Stimulated activated naive CD8-positive, alpha-beta T cell treated with anti-CD3 and anti-CD28 coated beads, Interleukin-15, Interleukin-2, amounts not matched to agents 100 ng/mL and 50 ng/mL, for 24 hours (primary cell): Measurements from ENCODE around the gene CD8A.

ENCODE experiments used
- H3K27ac Mint-ChIP-seq: one replicate; pipeline ENCODE4 v1.8.0; 2021; ENCODE audit warnings: mild to moderate bottlenecking, mixed read lengths
- H3K27me3 Mint-ChIP-seq: one replicate; pipeline ENCODE4 v1.8.0; 2021; ENCODE audit warnings: mixed read lengths
- H3K36me3 Mint-ChIP-seq: one replicate; pipeline ENCODE4 v1.8.0; 2021; ENCODE audit warnings: low read depth, mixed read lengths
- H3K4me1 Mint-ChIP-seq: one replicate; pipeline ENCODE4 v1.8.0; 2021; ENCODE audit warnings: low read depth, mixed read lengths
- H3K4me3 Mint-ChIP-seq: one replicate; pipeline ENCODE4 v1.8.0; 2021; ENCODE audit warnings: mild to moderate bottlenecking, mixed read lengths
- H3K9me3 Mint-ChIP-seq: one replicate; pipeline ENCODE4 v1.8.0; 2021; ENCODE audit warnings: mixed read lengths

Gene CD8A

DNA sequence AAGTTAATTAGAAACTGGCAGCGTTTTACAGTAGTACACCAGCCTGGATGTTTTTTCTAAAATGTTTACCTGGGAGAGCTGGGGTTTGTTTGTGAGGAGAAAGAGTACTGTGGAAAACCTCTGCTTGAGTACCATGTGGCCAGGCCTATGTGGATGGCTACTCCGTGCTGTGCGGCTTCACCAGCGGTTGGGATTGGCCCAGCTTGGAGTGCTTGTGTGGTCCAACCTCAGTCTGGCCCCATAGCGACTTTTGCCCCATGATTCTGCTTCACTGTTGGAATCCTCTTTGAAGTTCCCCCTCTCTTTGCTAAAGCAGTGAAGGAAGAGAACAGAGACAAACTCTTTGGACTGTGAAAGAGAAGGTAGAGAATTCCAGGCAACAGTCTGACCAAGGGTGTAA lies 15.9 kb downstream of the CD8A start:
- H3K36me3 Mint-ChIP-seq, result peaks cover 51% of the 10 kb centered on the region
- no peak overlapping the region for H3K27ac Mint-ChIP-seq

DNA sequence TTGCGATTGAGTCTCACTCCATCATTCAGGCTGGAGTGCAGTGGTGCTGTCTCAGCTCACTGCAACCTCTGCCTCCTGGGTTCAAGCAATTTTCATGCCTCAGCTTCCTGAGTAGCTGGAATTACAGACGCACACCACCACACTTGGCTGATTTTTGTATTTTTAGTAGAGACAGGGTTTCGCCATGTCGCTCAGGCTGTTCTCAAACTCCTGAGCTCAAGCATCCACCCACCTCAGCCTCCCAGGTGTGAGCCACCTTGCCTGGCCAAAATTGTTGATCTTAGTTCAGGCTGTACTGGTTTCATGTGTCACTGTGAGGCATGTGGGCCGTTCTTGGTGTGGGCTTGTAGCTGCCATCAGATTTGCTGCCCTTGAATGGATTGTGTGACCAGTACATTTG lies 18.1 kb downstream of the CD8A start:
- H3K27me3 Mint-ChIP-seq, result no peaks in the 10 kb centered on the region
- H3K4me3 Mint-ChIP-seq, result no peak overlapping the region
- H3K9me3 Mint-ChIP-seq, result no peaks in the 10 kb centered on the region
- H3K27ac Mint-ChIP-seq, result no peak overlapping the region
- peaks cover 6% of the 10 kb centered on the region for H3K4me1 Mint-ChIP-seq
- peaks cover 69% of the 10 kb centered on the region for H3K36me3 Mint-ChIP-seq

More for the DNA sequence above, 15.9 kb downstream of the CD8A start:
- no peaks in the 10 kb centered on the region for H3K27me3 Mint-ChIP-seq
- H3K4me3 Mint-ChIP-seq, result no peak overlapping the region
- H3K9me3 Mint-ChIP-seq, result no peaks in the 10 kb centered on the region
- H3K4me1 Mint-ChIP-seq, result peaks cover 6% of the 10 kb centered on the region

DNA sequence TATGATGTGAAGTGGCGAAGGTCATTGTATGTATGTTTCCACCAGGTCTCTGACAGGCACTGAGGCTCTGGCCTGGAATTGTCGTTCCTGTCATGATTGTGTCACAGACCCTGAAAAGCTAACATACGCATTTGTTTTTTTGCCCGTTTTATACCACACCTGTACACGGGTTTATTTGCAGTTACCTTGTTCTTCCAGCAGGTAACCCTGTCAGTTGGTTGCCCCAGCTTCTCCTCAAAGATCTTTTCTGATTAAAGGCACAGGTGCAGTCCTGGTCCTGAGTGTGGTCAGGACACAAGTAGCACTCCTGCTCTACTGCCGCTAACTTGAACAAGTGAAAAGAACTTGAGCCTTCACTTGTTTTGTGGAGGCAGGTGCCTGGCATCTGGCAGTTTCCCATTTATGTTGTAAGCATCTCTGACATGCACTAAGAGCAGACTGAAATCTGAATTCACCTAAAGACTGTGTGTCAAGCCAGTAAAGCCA lies 19.9 kb downstream of the CD8A start:
- Mint-ChIP-seq H3K4me3 (no peak overlapping the region), H3K36me3 (peaks cover 82% of the 10 kb centered on the region), H3K9me3 (no peaks in the 10 kb centered on the region), H3K27me3 (no peaks in the 10 kb centered on the region), H3K27ac (no peak overlapping the region), H3K4me1 (peaks cover 6% of the 10 kb centered on the region)

DNA sequence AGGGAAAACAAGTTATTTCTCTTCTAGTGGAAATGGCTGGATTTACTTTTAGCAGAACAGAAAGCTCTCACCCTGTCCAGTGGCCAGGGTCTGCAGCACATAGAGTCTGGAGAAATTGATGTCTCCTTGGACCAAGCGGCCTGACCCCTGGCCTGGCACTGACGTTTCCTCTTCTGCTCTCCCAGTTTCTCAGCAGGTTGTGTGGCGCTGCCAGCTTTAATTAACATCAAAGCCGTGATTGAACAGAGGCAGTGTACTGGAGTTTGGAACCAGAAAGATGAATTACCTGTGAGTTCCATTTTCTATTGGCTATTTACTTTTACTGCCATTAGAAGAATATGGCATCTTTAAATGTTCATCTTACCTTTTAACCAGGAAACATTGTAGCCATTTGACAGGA lies 20.9 kb downstream of the CD8A start:
- H3K4me3 Mint-ChIP-seq, result no peak overlapping the region
- no peaks in the 10 kb centered on the region for H3K9me3 Mint-ChIP-seq
- H3K36me3 Mint-ChIP-seq, result peaks cover 85% of the 10 kb centered on the region
- H3K4me1 Mint-ChIP-seq, result peaks cover 13% of the 10 kb centered on the region
- H3K27me3 Mint-ChIP-seq, result no peaks in the 10 kb centered on the region
- H3K27ac Mint-ChIP-seq, result no peak overlapping the region

DNA sequence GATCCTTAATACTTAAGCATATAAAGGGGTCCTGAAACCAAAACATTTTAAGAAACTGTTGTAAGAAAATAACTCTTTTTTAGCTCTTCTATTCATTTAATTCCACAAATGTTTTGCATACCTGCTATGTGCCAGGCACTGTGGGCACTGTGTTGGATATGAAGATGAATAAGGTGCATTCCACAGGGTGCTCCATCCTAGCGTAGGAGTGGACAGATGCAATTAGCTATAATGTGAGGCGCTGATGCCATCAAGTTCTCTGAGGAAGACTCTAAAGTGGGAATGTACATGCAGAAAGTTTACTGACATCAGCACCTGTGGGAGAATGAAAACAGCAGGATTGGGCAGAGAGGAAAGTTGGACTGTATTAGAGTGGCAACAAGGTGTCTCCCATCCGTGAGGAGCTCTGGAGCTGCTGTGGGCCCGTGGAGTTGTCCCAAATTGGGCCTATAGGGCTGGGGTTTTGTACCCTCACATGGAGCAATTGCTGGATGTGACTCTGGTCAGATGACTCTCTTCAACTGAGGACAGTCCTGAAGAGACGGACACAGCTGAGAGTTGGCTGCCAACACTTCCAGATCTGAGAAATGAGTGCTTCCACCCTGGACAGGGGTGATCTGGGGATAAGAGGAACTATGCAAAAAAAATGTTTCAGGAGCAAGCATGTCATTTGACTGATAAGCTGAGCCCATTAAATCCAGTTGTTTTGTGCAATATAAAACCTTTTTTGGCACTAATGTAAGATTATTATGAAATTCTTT lies 22.3 kb downstream of the CD8A start:
- Mint-ChIP-seq H3K4me1 (peaks cover 14% of the 10 kb centered on the region), H3K9me3 (no peaks in the 10 kb centered on the region), H3K36me3 (peaks cover 72% of the 10 kb centered on the region), H3K4me3 (no peak overlapping the region), H3K27me3 (no peaks in the 10 kb centered on the region), H3K27ac (no peak overlapping the region)

DNA sequence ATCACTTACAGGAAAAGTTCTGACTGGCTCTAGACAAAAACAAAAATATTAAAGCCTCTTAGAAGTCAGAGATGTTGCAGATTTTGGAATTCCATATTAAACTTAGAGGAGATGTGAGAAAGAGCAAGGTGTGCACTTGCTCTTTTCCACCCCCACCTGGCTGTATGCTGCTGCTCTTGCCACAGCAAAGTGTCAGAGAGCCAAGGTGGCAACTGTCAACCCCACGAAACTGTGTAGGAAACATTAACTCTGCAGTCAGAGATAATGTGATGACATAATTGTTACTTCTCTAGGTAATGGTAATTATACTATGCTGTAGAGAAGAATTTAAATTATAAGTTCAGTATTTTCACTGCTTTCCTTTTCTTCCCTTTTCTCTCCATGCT lies 25.4 kb downstream of the CD8A start:
- no peak overlapping the region for H3K27ac Mint-ChIP-seq
- H3K9me3 Mint-ChIP-seq, result no peaks in the 10 kb centered on the region
- H3K4me1 Mint-ChIP-seq, result peaks cover 28% of the 10 kb centered on the region
- no peaks in the 10 kb centered on the region for H3K27me3 Mint-ChIP-seq
- peaks cover 48% of the 10 kb centered on the region for H3K36me3 Mint-ChIP-seq
- H3K4me3 Mint-ChIP-seq, result no peak overlapping the region

DNA sequence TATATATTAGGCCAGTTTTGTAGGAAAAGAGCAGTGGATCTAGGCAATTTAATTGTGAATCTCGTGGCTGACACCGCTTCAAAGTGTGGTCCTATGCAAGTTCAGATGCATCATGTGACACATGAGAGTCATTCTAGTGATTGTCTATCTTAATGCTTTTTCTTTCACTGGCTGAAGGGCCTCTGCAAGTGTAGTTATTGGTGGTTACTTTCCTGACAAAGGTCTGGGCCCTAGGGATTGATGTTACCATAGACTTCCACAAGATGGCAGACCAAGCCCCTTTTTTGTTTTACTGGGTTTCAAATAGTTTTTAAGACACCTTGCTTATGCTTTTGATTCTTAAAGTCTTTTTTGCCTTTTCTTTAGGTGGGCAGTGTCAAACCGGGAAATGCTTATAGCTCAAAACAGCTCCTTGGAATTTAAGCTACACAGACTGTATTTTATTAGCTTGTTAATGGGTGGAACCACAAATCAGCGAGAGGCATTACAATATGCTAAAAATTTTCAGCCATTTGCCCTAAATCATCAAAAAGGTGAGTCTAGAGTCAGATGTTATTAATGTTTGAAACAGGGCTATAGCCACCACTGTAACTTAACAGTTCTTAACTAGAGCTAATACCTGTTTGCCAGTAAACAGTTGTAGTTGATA lies 25.9 kb downstream of the CD8A start:
- Mint-ChIP-seq H3K9me3 (no peaks in the 10 kb centered on the region), H3K4me3 (no peak overlapping the region), H3K27me3 (no peaks in the 10 kb centered on the region), H3K27ac (peak overlapping the region; percentile 61), H3K4me1 (peaks cover 30% of the 10 kb centered on the region), H3K36me3 (peaks cover 46% of the 10 kb centered on the region)

DNA sequence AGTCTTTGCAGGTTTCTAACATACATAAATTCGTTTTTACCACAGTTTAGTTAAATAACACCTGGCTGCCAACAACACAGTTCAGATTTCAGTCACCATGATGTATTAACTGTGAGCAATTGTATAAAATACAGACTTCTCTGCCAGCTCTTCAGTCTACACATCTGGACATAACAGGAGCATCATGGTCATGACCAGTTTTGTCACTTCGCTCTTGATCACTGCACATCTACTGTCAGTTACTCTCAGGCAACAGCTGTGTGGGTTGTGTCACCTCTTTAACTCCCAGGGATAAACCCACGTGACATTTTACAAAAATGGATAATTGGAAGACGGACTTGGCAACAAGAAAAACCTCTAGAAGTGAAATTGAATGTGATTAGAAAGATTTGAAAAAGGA lies 30.3 kb downstream of the CD8A start:
- peaks cover 43% of the 10 kb centered on the region for H3K4me1 Mint-ChIP-seq
- no peaks in the 10 kb centered on the region for H3K9me3 Mint-ChIP-seq
- H3K36me3 Mint-ChIP-seq, result peaks cover 46% of the 10 kb centered on the region
- H3K4me3 Mint-ChIP-seq, result no peak overlapping the region
- H3K27me3 Mint-ChIP-seq, result no peaks in the 10 kb centered on the region
- peak overlapping the region; percentile 50 for H3K27ac Mint-ChIP-seq

DNA sequence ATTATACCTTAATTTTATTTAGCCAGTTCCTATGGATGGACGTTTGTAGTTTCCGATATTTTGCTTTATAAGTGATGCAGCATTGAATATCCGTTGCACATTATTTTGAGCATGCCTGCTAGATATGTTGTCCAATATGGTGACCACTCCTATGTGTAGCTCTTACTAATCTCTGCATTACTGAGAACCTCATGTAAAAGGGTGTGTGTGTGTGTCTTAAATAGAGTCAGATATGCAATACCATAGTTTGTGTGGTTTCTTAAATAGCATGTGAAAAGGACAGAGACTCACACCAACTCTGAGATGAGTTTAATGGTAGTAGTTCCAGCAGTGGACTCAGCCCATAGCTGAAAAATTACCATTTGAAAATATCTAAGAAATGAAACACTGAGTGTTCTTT lies 32.3 kb downstream of the CD8A start:
- H3K9me3 Mint-ChIP-seq, result no peaks in the 10 kb centered on the region
- H3K4me1 Mint-ChIP-seq, result peaks cover 36% of the 10 kb centered on the region
- no peaks in the 10 kb centered on the region for H3K27me3 Mint-ChIP-seq
- peaks cover 59% of the 10 kb centered on the region for H3K36me3 Mint-ChIP-seq
- H3K27ac Mint-ChIP-seq, result no peak overlapping the region
- H3K4me3 Mint-ChIP-seq, result no peak overlapping the region

DNA sequence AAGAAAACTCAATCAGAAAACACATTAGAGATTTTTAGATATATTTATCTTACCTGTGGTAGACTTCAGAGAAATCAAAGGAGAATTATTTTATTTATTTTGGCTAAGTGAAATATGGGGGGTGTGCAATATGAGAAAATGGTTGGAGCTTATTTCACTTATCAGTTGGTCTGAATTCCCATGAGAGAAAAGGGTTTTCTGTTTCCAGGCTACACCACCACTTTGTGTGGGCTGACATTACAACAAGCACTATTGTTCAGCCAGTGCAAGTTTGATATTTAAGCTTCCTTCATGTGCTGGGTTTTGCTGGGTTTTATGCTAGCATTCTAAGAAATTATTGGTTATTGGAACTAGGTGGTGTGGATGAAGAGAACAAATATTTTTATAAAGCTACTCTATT lies 37.1 kb downstream of the CD8A start:
- Mint-ChIP-seq H3K4me3 (no peak overlapping the region), H3K36me3 (peaks cover 87% of the 10 kb centered on the region), H3K9me3 (peaks cover 5% of the 10 kb centered on the region), H3K27ac (no peak overlapping the region), H3K4me1 (peaks cover 18% of the 10 kb centered on the region), H3K27me3 (no peaks in the 10 kb centered on the region)

DNA sequence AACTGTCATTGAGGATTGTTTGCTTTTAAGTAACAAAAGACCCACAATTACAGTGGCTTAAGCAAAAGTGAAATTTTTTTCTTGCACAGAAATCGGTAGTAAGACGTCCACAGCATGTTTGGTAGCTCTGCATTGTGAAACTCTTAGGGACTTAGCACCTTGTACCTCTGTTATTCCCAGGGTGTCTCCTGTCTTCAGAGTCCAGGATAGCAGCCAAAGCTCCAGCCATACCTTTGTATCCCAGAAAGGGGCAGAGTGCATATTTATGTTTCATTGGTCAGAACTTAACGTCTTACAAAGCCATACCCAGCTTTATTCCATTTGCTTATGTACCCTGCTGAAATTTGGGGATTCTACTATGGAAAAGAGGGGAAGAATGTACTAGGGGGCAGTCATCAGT lies 37.8 kb downstream of the CD8A start:
- no peaks in the 10 kb centered on the region for H3K27me3 Mint-ChIP-seq
- no peak overlapping the region for H3K27ac Mint-ChIP-seq
- peaks cover 5% of the 10 kb centered on the region for H3K9me3 Mint-ChIP-seq
- peaks cover 81% of the 10 kb centered on the region for H3K36me3 Mint-ChIP-seq
- peaks cover 18% of the 10 kb centered on the region for H3K4me1 Mint-ChIP-seq
- no peak overlapping the region for H3K4me3 Mint-ChIP-seq

DNA sequence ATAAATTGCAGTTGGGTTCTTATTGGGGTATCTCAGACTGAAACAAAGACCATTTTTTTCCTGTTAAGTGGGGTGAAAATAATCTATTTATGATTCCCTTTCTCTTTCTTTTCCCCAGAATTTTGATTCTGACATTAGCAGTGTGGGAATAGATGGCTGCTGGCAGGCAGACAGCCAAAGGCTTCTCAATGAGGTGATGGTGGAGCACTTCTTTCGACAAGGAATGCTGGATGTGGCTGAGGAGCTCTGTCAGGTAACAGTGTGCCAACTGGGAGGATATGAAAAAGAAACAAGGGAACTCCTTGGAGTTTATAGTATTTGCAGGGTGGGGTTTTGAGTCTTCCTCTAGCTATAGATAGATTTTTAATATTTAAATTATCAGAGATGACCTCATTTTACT lies 38.9 kb downstream of the CD8A start:
- no peaks in the 10 kb centered on the region for H3K27me3 Mint-ChIP-seq
- H3K27ac Mint-ChIP-seq, result no peak overlapping the region
- peaks cover 74% of the 10 kb centered on the region for H3K36me3 Mint-ChIP-seq
- H3K9me3 Mint-ChIP-seq, result peaks cover 5% of the 10 kb centered on the region
- H3K4me1 Mint-ChIP-seq, result peaks cover 24% of the 10 kb centered on the region
- H3K4me3 Mint-ChIP-seq, result no peak overlapping the region

DNA sequence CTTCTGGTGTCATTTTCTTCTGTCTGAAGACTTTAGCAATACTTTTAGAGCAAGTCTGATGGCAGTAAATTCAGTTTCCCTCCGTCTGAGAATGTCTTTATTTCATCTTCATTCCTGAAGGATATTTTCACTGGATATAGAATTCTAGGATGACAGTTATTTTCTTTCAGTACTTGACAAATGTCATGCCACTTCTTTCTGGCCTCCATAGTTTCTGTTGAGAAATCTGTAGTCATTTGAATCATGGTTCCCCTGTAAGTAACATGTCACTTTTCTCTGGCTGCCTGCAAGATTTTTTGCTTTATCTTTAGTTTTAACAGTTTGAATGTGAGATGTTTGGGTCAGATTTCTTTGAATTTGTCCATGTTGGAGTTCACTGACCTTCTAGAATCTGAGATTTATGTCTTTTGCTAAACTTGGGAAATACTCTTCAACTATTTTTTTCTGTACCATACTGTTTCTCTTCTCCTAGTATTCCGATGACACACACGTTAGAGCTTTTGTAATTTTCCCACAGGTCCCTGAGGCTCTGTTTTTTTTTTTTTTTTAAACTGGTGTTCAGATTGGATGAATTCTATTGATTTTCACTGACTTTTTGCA lies 40.4 kb downstream of the CD8A start:
- no peak overlapping the region for H3K4me3 Mint-ChIP-seq
- peaks cover 35% of the 10 kb centered on the region for H3K4me1 Mint-ChIP-seq
- H3K9me3 Mint-ChIP-seq, result peaks cover 5% of the 10 kb centered on the region
- H3K27ac Mint-ChIP-seq, result no peak overlapping the region
- peaks cover 71% of the 10 kb centered on the region for H3K36me3 Mint-ChIP-seq
- H3K27me3 Mint-ChIP-seq, result no peaks in the 10 kb centered on the region

DNA sequence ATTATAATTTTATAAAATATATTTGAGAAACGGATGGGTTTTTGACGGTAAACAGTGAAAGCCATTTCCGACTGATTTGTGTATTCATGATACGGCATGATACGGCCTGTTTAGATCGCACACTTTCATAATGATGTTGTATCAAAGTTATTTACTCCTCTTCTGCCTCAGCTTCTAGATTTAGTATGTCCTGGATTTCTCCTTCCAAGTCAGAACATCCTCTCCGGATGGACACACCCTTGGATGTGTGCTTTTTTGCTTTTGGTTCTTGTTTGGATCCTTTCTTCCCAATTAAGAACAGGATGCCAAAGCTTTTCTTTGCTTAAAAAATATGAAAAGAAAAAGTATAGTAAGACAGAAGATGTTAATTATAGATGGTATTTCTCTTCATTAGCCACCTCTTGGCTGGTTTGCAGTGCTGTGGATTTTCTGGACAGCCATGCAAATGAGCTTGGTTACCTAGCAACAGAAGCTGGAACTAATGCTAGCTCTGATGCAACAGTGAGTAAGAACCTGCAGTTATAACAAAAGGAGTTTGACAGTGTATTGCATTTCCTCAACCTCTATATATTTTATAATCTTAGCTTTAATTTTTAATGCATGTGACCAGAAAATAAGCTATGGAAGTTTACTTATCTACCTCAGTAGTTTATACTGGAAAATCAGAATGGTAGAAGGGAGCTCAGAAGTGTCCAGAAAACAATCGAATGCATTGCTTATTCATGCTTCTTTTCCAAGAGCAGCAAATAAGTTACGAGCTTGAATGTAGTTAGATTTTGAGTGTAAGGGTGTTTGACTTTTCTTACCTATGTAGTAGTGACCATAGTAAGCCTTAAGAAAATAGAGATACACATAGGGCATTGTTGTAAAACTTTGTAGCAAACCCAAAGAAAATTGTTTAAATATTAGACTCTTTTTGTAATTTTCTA lies 42.7 kb downstream of the CD8A start:
- peak overlapping the region; percentile 43 for H3K27ac Mint-ChIP-seq
- H3K27me3 Mint-ChIP-seq, result no peaks in the 10 kb centered on the region
- peaks cover 5% of the 10 kb centered on the region for H3K9me3 Mint-ChIP-seq
- peaks cover 36% of the 10 kb centered on the region for H3K4me1 Mint-ChIP-seq
- H3K36me3 Mint-ChIP-seq, result peaks cover 65% of the 10 kb centered on the region
- no peak overlapping the region for H3K4me3 Mint-ChIP-seq
